Gastroesophageal sphincter (tissue), 4 donors: Measurements from ENCODE around the gene FMR1. TPM values are rescaled to one million over a fixed set of nuclear protein-coding genes. Genes with fewer than 3 reads are reported as not detected.

Experiments used
- ATAC-seq: fragments of 150-250 bp; one replicate; pipeline ENCODE4 v1.9.1; 2016; ENCODE audit warnings: mild to moderate bottlenecking, moderate library complexity
- H3K27ac ChIP-seq, 4 donors: fragments of 200-600 bp; sonication (generic) in 3 of 4; 1 replicate in 3 of 4; 2 replicates in 1 of 4; pipeline ENCODE4 v1.5.1; 2016 to 2019
- H3K27me3 ChIP-seq: fragments of 200-600 bp; sonication (generic); one replicate; pipeline ENCODE4 v1.5.1; 2019
- H3K36me3 ChIP-seq, 2 donors: fragments of 200-600 bp; sonication (generic); one replicate each; pipeline ENCODE4 v1.5.1; 2019; ENCODE audit warnings: control low read depth in 1 of 2
- H3K4me1 ChIP-seq, 3 donors: fragments of 200-600 bp; sonication (generic); 1 replicate in 2 of 3; 2 replicates in 1 of 3; pipeline ENCODE4 v1.5.1; 2016 to 2019; ENCODE audit warnings: control low read depth in 2 of 3
- H3K4me3 ChIP-seq, 2 donors: fragments of 200-600 bp; sonication (generic); one replicate each; pipeline ENCODE4 v1.5.1; 2019; ENCODE audit warnings: mild to moderate bottlenecking in 1 of 2, moderate library complexity in 1 of 2
- H3K9me3 ChIP-seq, 3 donors: fragments of 200-600 bp; sonication (generic); one replicate each; pipeline ENCODE4 v1.5.1; 2017 to 2019; ENCODE audit warnings: control low read depth in 2 of 3
- EP300 ChIP-seq: sonication (generic); formaldehyde crosslinking; IDR thresholded peaks from one replicate; pipeline ENCODE4 v1.6.1; 2017; ENCODE audit warnings: antibody characterized with exemption, mild to moderate bottlenecking
- POLR2A ChIP-seq, 2 donors: fragments of 450-650 bp; IDR thresholded peaks; one replicate each; pipeline ENCODE4 v1.6.1; 2017; ENCODE audit warnings: antibody characterized with exemption in 2 of 2, mild to moderate bottlenecking in 2 of 2, moderate library complexity in 1 of 2
- POLR2AphosphoS5 ChIP-seq: sonication (generic); formaldehyde crosslinking; IDR thresholded peaks from one replicate; pipeline ENCODE4 v1.6.1; 2017; ENCODE audit warnings: antibody characterized with exemption
- WGBS, 2 donors: methylation state at CpG; one replicate each; pipeline ENCODE4 v1.1.5; 2018; ENCODE audit warnings: low coverage in 1 of 2; 5-methylcytosine and 5-hydroxymethylcytosine counted together
- total RNA-seq, 4 donors: library from RNA; depleted of rRNA; stranded (reverse); fragments of >200 nt; gene quantifications; one replicate each; pipeline ENCODE4 v1.1.0, GENCODE V29; 2016
- TF ChIP-seq, protein P1 (sequence below), 4 experiments: fragments of 200-600 bp in 2 of 4; fragments of 450-650 bp in 2 of 4; sonication (generic) in 1 of 4; IDR thresholded peaks; one replicate each; pipeline ENCODE4 v1.5.1; 2017 to 2019; ENCODE audit warnings: antibody characterized with exemption in 4 of 4, mild to moderate bottlenecking in 2 of 4, moderate library complexity in 2 of 4

Gene FMR1
- total RNA-seq, 4 donors from 2014 or later: 23.2 to 36.6 (median 31.5) TPM

DNA sequence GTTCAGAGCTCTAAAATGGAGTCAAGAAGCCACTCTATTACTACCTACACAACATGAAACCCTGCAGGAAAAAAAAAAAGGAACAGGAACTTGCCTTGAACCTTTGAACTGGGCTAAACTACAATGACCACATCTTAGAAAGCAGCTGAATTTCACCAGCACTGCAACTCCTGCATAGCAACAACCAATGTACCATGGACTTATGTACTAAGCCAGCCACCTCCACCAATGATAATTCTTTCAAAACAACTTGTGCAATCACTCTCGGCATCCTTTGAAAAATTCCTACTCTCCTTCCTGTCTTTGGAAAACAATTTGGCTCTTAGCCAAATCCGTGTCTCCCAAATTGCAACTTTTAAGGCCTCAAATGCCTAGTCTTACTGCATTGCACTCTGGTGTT, 26.8 kb upstream of the FMR1 start:
- no peaks in the 10 kb centered on the region for H3K9me3 ChIP-seq
- ATAC-seq: no peak
- no peaks in the 10 kb centered on the region for H3K36me3 ChIP-seq
- no peak overlapping the region for H3K27ac ChIP-seq
- TF ChIP-seq POLR2A (IDR thresholded peaks at IDR 0.05) (no peak), POLR2AphosphoS5 (no peak), EP300 (no peak)
- TF ChIP-seq, protein P1, sequence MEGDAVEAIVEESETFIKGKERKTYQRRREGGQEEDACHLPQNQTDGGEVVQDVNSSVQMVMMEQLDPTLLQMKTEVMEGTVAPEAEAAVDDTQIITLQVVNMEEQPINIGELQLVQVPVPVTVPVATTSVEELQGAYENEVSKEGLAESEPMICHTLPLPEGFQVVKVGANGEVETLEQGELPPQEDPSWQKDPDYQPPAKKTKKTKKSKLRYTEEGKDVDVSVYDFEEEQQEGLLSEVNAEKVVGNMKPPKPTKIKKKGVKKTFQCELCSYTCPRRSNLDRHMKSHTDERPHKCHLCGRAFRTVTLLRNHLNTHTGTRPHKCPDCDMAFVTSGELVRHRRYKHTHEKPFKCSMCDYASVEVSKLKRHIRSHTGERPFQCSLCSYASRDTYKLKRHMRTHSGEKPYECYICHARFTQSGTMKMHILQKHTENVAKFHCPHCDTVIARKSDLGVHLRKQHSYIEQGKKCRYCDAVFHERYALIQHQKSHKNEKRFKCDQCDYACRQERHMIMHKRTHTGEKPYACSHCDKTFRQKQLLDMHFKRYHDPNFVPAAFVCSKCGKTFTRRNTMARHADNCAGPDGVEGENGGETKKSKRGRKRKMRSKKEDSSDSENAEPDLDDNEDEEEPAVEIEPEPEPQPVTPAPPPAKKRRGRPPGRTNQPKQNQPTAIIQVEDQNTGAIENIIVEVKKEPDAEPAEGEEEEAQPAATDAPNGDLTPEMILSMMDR (IDR thresholded peaks at IDR 0.05): no peak
- H3K4me1 ChIP-seq: no peaks in the 10 kb centered on the region
- no peaks in the 10 kb centered on the region for H3K27me3 ChIP-seq
- H3K4me3 ChIP-seq: no peak overlapping the region
- 25 to 27% methylated on average over 2 of the region's 2 CpGs for WGBS, 2 donors

DNA sequence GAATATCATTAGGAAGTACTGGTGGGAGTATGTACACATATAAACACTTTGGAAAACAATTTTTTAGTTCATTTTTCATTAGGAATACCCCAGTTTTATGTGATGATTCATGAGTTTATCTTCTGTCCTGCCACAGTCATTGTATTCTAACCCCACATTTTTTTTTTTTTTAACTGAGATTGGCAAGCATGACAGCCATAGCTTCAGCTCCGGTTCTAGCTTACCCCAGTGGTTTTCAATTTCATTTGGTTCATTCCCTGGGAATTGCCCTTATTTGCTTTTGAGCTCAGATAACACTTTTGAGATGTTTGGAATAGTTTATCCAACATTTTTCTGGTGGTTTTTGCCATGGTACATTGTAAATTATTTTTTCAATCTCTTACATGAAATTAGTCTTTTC, 21.0 kb upstream of the FMR1 start:
- H3K27ac ChIP-seq: no peak overlapping the region
- no peaks in the 10 kb centered on the region for H3K9me3 ChIP-seq
- H3K36me3 ChIP-seq: no peaks in the 10 kb centered on the region
- no peaks in the 10 kb centered on the region for H3K27me3 ChIP-seq
- 43 to 56% methylated on average over 1 of the region's 1 CpG for WGBS, 2 donors
- no peak overlapping the region for H3K4me3 ChIP-seq
- no peaks in the 10 kb centered on the region for H3K4me1 ChIP-seq
- no peak for ATAC-seq
- TF ChIP-seq POLR2AphosphoS5: no peak
- TF ChIP-seq, protein P1 (IDR thresholded peaks at IDR 0.05): no peak
- no peak for TF ChIP-seq POLR2A (IDR thresholded peaks at IDR 0.05)
- no peak for TF ChIP-seq EP300

DNA sequence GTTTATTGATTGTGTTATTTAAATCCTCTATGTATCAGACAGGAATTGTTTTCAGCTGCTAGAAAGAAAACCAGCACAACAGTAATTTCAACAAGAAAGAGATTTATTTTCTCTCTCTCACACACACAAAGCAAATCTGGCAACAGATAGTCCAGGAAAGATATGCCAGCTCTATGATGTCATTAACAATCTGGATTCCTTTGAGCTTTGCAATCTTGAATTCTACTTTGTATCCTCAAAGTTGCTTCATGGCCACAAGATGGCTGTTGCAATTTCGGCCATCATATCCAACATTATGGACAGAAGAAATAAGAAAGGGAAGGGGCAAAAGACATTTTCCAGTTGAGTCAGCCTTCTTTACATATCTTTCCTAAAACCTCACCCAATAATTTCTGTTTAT, 19.8 kb upstream of the FMR1 start:
- H3K9me3 ChIP-seq: no peaks in the 10 kb centered on the region
- H3K4me3 ChIP-seq: no peak overlapping the region
- no peaks in the 10 kb centered on the region for H3K36me3 ChIP-seq
- no peaks in the 10 kb centered on the region for H3K4me1 ChIP-seq
- 38 to 75% methylated on average over 1 of the region's 1 CpG for WGBS, 2 donors
- TF ChIP-seq, protein P1 (IDR thresholded peaks at IDR 0.05): no peak
- no peak for TF ChIP-seq POLR2AphosphoS5
- TF ChIP-seq EP300: no peak
- no peak for TF ChIP-seq POLR2A (IDR thresholded peaks at IDR 0.05)
- ATAC-seq: no peak
- no peak overlapping the region for H3K27ac ChIP-seq
- H3K27me3 ChIP-seq: no peaks in the 10 kb centered on the region

DNA sequence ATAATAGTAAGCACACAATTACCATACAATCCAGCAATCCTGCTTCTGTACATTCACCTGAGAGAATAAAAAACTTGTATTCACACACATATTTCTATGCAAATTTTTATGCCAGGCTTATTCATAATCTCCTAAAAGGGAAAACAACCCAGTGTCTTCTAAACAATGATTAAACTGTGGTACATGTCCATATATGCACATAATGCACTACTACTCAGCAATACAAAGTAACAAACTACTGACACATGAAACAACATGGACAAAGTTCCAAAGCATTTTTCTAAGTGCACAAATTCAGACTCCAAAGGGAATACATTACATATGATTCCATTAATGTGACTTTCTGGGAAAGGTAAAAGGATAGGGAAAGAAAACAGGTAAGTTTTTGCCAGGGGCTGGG, 18.0 kb upstream of the FMR1 start:
- no peaks in the 10 kb centered on the region for H3K9me3 ChIP-seq
- no peak for ATAC-seq
- no peaks in the 10 kb centered on the region for H3K4me1 ChIP-seq
- H3K4me3 ChIP-seq: no peak overlapping the region
- TF ChIP-seq EP300: no peak
- no peak for TF ChIP-seq POLR2A (IDR thresholded peaks at IDR 0.05)
- no peak for TF ChIP-seq POLR2AphosphoS5
- TF ChIP-seq, protein P1 (IDR thresholded peaks at IDR 0.05): no peak
- H3K36me3 ChIP-seq: no peaks in the 10 kb centered on the region
- H3K27me3 ChIP-seq: no peaks in the 10 kb centered on the region
- no peak overlapping the region for H3K27ac ChIP-seq

DNA sequence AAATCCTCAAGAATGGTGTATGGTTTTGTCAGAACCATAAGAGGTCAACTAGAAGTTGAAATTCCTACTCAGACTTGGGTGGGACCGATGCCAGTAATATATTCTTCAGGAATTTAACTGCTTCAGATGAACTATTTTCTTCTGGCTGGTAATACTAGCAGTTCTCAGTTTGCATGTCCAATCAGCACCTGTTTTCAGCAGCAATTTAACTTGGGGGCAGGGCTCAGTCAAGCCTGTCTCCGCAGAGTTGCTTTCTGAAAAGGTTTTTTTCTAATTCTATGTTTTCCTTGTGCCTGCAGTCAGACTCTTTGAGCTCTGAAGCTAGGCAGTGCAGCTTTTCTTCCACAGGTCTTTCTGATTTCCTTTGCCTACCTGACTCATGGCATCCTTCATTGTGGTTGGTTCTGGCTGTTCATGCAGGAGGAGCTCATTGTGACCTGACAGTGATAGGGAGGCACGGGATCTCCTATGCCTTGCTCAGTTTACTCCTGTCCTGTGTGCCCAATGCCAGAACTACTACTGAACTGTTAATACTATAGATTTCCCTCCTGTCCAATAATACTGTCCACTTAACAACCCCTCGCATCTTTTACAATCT, 17.3 kb upstream of the FMR1 start:
- Histone ChIP-seq H3K27ac (no peak overlapping the region), H3K4me3 (no peak overlapping the region), H3K36me3 (no peaks in the 10 kb centered on the region), H3K4me1 (no peaks in the 10 kb centered on the region), H3K9me3 (no peaks in the 10 kb centered on the region), H3K27me3 (no peaks in the 10 kb centered on the region)
- ATAC-seq: no peak
- TF ChIP-seq, protein P1 (IDR thresholded peaks at IDR 0.05): no peak
- TF ChIP-seq EP300: no peak
- TF ChIP-seq POLR2AphosphoS5: no peak
- no peak for TF ChIP-seq POLR2A (IDR thresholded peaks at IDR 0.05)
- 33 to 37% methylated on average over 1 to 4 of the region's 4 CpGs for WGBS, 2 donors
